Breast epithelium (tissue), 4 donors: ENCODE results near the gene USP53. TPM values are rescaled to one million over a fixed set of nuclear protein-coding genes. Genes with fewer than 3 reads are reported as not detected.
"Not testable (repeated sequence)": the region's sequence is repeated elsewhere in the genome, so short reads cannot be mapped to it uniquely, and the experiment has no call there.

Experiments
- DNase-seq, 2 donors: peaks; one replicate each; pipeline ENCODE4 v3.0.0-alpha.2; 2019; ENCODE audit warnings: low spot score in 2 of 2
- H3K27ac ChIP-seq, 2 donors: fragments of 200-600 bp; sonication (generic) in 1 of 2; one replicate each; pipeline ENCODE4 v1.5.1; 2016 to 2019; ENCODE audit warnings: mild to moderate bottlenecking in 1 of 2
- H3K27me3 ChIP-seq, 2 donors: fragments of 200-600 bp; sonication (generic) in 1 of 2; one replicate each; pipeline versions ENCODE4 v1.5.1 to v1.6.0; 2017 to 2019; ENCODE audit warnings: control low read depth in 1 of 2, mild to moderate bottlenecking in 1 of 2
- H3K36me3 ChIP-seq: fragments of 200-600 bp; one replicate; pipeline ENCODE4 v1.5.1; 2019
- H3K4me1 ChIP-seq, 2 donors: fragments of 200-600 bp; sonication (generic); one replicate each; pipeline ENCODE4 v1.5.1; 2016 to 2019; ENCODE audit warnings: control low read depth in 1 of 2
- H3K4me3 ChIP-seq, 3 donors: fragments of 200-600 bp; sonication (generic); 1 replicate in 2 of 3; 2 replicates in 1 of 3; pipeline ENCODE4 v1.5.1; 2016 to 2019; ENCODE audit warnings: mild to moderate bottlenecking in 3 of 3, moderate library complexity in 2 of 3
- H3K9me3 ChIP-seq, 2 donors: fragments of 200-600 bp; sonication (generic) in 1 of 2; one replicate each; pipeline ENCODE4 v1.5.1; 2016 to 2019; ENCODE audit warnings: control low read depth in 1 of 2
- POLR2A ChIP-seq: fragments of 450-650 bp; IDR thresholded peaks from one replicate; pipeline ENCODE4 v1.6.1; 2016; ENCODE audit warnings: antibody characterized with exemption, mild to moderate bottlenecking, moderate library complexity
- POLR2AphosphoS5 ChIP-seq, 3 donors: sonication (generic); formaldehyde crosslinking; IDR thresholded peaks; one replicate each; pipeline ENCODE4 v1.6.1; 2017; ENCODE audit warnings: antibody characterized with exemption in 3 of 3
- intact Hi-C: fragments of 100-400 bp; cut with DNase I; formaldehyde crosslinking; loops from one replicate; pipeline ENCODE4 v1.15.1; 2023; ENCODE audit warnings: low total_unique reads
- total RNA-seq, 3 donors: library from RNA; depleted of rRNA; stranded (reverse); fragments of >200 nt; gene quantifications; one replicate each; pipeline ENCODE4 v1.1.0, GENCODE V29; 2016
- TF ChIP-seq, protein P1 (sequence below), 3 donors: fragments of 450-650 bp; IDR thresholded peaks; one replicate each; pipeline ENCODE4 v1.5.1; 2016 to 2017; ENCODE audit warnings: antibody characterized with exemption in 3 of 3, mild to moderate bottlenecking in 3 of 3, moderate library complexity in 3 of 3

The USP53 gene
- total RNA-seq, 3 donors from 2014 or later, result 123 to 167 (median 136) TPM

DNA sequence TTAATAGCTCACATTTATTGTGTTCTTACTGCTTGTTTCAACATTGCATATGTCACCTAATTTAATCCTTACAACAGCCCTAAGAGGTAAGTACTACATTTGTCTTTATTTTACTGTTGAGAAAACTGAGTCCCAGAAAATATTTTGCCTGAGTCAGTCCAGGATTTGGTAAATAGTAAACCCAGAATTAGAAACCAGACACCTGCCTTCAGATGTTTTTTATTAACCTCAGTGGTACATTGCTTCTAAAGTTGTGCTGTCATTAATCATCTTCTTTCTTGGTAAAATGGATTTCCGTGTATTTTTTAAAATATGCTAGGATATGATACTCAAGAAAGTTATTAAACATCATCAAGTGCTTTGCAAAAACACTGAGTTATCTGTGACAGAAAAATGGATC, 31.4 kb downstream of the USP53 start:
- Histone ChIP-seq H3K27ac (no peak overlapping the region), H3K4me1 (no peaks in the 10 kb centered on the region), H3K36me3 (no peaks in the 10 kb centered on the region), H3K4me3 (no peak overlapping the region), H3K9me3 (no peaks in the 10 kb centered on the region), H3K27me3 (no peaks in the 10 kb centered on the region)
- intact Hi-C loops, result no loop called here
- no peak for DNase-seq
- TF ChIP-seq, protein P1, sequence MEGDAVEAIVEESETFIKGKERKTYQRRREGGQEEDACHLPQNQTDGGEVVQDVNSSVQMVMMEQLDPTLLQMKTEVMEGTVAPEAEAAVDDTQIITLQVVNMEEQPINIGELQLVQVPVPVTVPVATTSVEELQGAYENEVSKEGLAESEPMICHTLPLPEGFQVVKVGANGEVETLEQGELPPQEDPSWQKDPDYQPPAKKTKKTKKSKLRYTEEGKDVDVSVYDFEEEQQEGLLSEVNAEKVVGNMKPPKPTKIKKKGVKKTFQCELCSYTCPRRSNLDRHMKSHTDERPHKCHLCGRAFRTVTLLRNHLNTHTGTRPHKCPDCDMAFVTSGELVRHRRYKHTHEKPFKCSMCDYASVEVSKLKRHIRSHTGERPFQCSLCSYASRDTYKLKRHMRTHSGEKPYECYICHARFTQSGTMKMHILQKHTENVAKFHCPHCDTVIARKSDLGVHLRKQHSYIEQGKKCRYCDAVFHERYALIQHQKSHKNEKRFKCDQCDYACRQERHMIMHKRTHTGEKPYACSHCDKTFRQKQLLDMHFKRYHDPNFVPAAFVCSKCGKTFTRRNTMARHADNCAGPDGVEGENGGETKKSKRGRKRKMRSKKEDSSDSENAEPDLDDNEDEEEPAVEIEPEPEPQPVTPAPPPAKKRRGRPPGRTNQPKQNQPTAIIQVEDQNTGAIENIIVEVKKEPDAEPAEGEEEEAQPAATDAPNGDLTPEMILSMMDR (IDR thresholded peaks at IDR 0.05), result no peak
- TF ChIP-seq POLR2A (no peak), POLR2AphosphoS5 (IDR thresholded peaks at IDR 0.05) (no peak)

DNA sequence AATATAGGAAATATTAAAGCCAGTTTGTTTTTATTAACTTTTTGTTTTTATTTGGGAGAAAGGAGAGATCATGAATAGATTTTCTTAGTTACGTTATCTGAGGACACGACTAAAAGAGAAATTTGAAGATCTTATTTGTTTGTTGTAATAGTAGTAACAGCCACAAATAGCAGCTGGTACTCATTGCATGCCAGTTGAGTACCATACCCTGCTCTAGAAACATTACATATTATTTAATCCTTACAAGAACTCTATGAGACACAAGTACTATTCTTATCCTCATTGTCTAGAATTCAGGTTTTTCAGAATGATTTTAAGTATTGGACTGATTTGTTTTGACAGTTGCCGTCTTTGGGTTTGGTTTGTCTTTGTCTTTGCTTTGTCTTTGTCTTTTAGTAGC, 31.8 kb downstream of the USP53 start:
- H3K4me1 ChIP-seq, result no peaks in the 10 kb centered on the region
- no peak overlapping the region for H3K27ac ChIP-seq
- intact Hi-C loops, result no loop called here
- H3K4me3 ChIP-seq, result no peak overlapping the region
- H3K9me3 ChIP-seq, result no peaks in the 10 kb centered on the region
- H3K36me3 ChIP-seq, result no peaks in the 10 kb centered on the region
- TF ChIP-seq POLR2A (no peak), POLR2AphosphoS5 (IDR thresholded peaks at IDR 0.05) (no peak)
- TF ChIP-seq, protein P1 (IDR thresholded peaks at IDR 0.05), result no peak
- H3K27me3 ChIP-seq, result no peaks in the 10 kb centered on the region
- DNase-seq, result no peak

DNA sequence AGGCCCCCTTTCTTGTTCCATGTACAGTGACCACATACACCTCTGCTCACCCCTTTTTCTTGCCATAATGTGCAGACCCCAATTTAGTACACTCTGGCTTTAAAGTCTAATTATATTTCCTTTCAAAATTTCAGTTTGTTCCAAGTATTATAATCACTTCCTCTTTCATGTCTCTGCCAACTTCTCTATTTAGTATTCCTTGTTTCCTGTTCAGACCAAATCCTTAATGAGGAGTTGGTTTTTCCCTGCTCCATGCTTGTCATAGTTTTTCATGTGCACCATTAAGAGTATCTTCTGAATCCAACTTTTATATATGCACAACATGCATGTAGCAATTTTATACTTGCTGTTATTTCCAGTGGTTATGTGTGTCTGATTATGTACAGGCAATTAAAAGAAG, 32.3 kb downstream of the USP53 start:
- Histone ChIP-seq H3K27ac (no peak overlapping the region), H3K4me3 (no peak overlapping the region), H3K9me3 (no peaks in the 10 kb centered on the region), H3K27me3 (no peaks in the 10 kb centered on the region), H3K36me3 (no peaks in the 10 kb centered on the region), H3K4me1 (no peaks in the 10 kb centered on the region)
- no peak for DNase-seq
- intact Hi-C loops, result no loop called here
- no peak for TF ChIP-seq POLR2A
- TF ChIP-seq POLR2AphosphoS5 (IDR thresholded peaks at IDR 0.05), result no peak
- TF ChIP-seq, protein P1 (IDR thresholded peaks at IDR 0.05), result no peak

- Histone ChIP-seq H3K36me3 (peaks cover 5% of the 10 kb centered on the region), H3K4me1 (no peaks in the 10 kb centered on the region), H3K9me3 (no peaks in the 10 kb centered on the region), H3K27me3 (no peaks in the 10 kb centered on the region), H3K27ac (no peak overlapping the region), H3K4me3 (no peak overlapping the region)
- no peak for DNase-seq
- TF ChIP-seq, protein P1 (IDR thresholded peaks at IDR 0.05), result no peak
- TF ChIP-seq POLR2A (no peak), POLR2AphosphoS5 (IDR thresholded peaks at IDR 0.05) (no peak)
- intact Hi-C loops, result no loop called here
Observed at GRCh38 chr4:119246177-119246733, 33.7 kb downstream of the USP53 start.

- intact Hi-C loops, H3K9me3 ChIP-seq, H3K36me3 ChIP-seq, DNase-seq, H3K27ac ChIP-seq, H3K27me3 ChIP-seq, H3K4me3 ChIP-seq, H3K4me1 ChIP-seq: not testable (repeated sequence)
Observed at GRCh38 chr4:119251037-119251436, 38.5 kb downstream of the USP53 start.

- H3K36me3 ChIP-seq, H3K27me3 ChIP-seq, H3K4me3 ChIP-seq, H3K9me3 ChIP-seq, H3K27ac ChIP-seq, intact Hi-C loops, H3K4me1 ChIP-seq, DNase-seq: not testable (repeated sequence)
Observed at GRCh38 chr4:119255223-119255622, 42.7 kb downstream of the USP53 start.
